GM23338 (cell line): ENCODE measurements around the gene ADAMTS8. TPM values are rescaled to one million over a fixed set of nuclear protein-coding genes. Genes with fewer than 3 reads are reported as not detected.

Source experiments
- ATAC-seq: fragments of 200-7000 bp; cut with Tn5 transposase; 3 replicates; pipeline ENCODE4 v1.9.1; 2020
- DNase-seq: peaks from one replicate; pipeline ENCODE4 v3.0.0-alpha.2; 2015; ENCODE audit warnings: low spot score
- H2AFZ ChIP-seq: fragments of 200-600 bp; sonication (generic); 2 replicates; pipeline ENCODE4 v1.8.0; 2016; ENCODE audit warnings: antibody characterized with exemption, mild to moderate bottlenecking, moderate library complexity
- H3F3A ChIP-seq: fragments of 200-600 bp; sonication (generic); replicated peaks from 2 replicates; pipeline ENCODE4 v1.8.0; 2017; ENCODE audit warnings: antibody characterized with exemption, mixed run types, low read depth
- H3K27ac ChIP-seq: fragments of 200-600 bp; sonication (generic); 2 replicates; pipeline ENCODE4 v1.6.1; 2016; ENCODE audit warnings: low read depth
- H3K27me3 ChIP-seq: fragments of 200-600 bp; sonication (generic); 2 replicates; pipeline ENCODE4 v1.8.0; 2016; ENCODE audit warnings: mild to moderate bottlenecking, mixed run types, moderate library complexity; ENCODE audit not compliant: insufficient read depth
- H3K36me3 ChIP-seq: fragments of 200-600 bp; sonication (generic); 2 replicates; pipeline ENCODE4 v1.8.0; 2016; ENCODE audit warnings: mild to moderate bottlenecking; ENCODE audit not compliant: insufficient read depth
- H3K4me1 ChIP-seq: fragments of 200-600 bp; sonication (generic); 2 replicates; pipeline ENCODE4 v1.8.0; 2016; ENCODE audit warnings: mild to moderate bottlenecking, moderate library complexity; ENCODE audit not compliant: insufficient read depth
- H3K4me2 ChIP-seq: fragments of 200-600 bp; sonication (generic); 2 replicates; pipeline ENCODE4 v1.7.1; 2017; ENCODE audit warnings: mixed run types
- H3K4me3 ChIP-seq: fragments of 200-600 bp; sonication (generic); 2 replicates; pipeline ENCODE4 v1.6.1; 2016; ENCODE audit warnings: mixed run types
- H3K79me2 ChIP-seq: fragments of 200-600 bp; sonication (generic); replicated peaks from 2 replicates; pipeline ENCODE4 v1.8.0; 2017; ENCODE audit warnings: mild to moderate bottlenecking; ENCODE audit not compliant: insufficient read depth
- H3K9me2 ChIP-seq: fragments of 200-600 bp; sonication (generic); 2 replicates; pipeline ENCODE4 v1.8.0; 2017; ENCODE audit not compliant: insufficient read depth
- H4K20me1 ChIP-seq: fragments of 200-600 bp; sonication (generic); replicated peaks from 2 replicates; pipeline ENCODE4 v1.8.0; 2017; ENCODE audit warnings: mild to moderate bottlenecking; ENCODE audit not compliant: insufficient read depth
- H3K27ac Mint-ChIP-seq: 2 replicates; pipeline ENCODE4 v1.8.0; 2020; ENCODE audit warnings: inconsistent platforms, mild to moderate bottlenecking, moderate library complexity, mixed read lengths
- H3K27me3 Mint-ChIP-seq: 3 replicates; pipeline ENCODE4 v1.8.0; 2022; ENCODE audit warnings: low read depth, mild to moderate bottlenecking, moderate library complexity, mixed read lengths, inconsistent platforms; ENCODE audit not compliant: insufficient read depth, poor library complexity
- H3K36me3 Mint-ChIP-seq: 3 replicates; pipeline ENCODE4 v1.8.0; 2021; ENCODE audit warnings: low read depth, mild to moderate bottlenecking, inconsistent platforms, moderate library complexity, mixed read lengths
- H3K4me1 Mint-ChIP-seq: 3 replicates; pipeline ENCODE4 v1.8.0; 2020; ENCODE audit warnings: mild to moderate bottlenecking, inconsistent platforms, mixed read lengths
- H3K4me3 Mint-ChIP-seq: 3 replicates; pipeline ENCODE4 v1.8.0; 2021; ENCODE audit warnings: moderate library complexity, mild to moderate bottlenecking, inconsistent platforms, mixed read lengths
- H3K9me3 Mint-ChIP-seq: 3 replicates; pipeline ENCODE4 v1.8.0; 2020; ENCODE audit warnings: moderate library complexity, mild to moderate bottlenecking, inconsistent platforms, mixed read lengths
- CREB1 ChIP-seq: fragments of 250-450 bp; sonication (Bioruptor Pico); IDR thresholded peaks from 2 replicates; pipeline ENCODE4 v1.5.0; 2020; ENCODE audit warnings: low read depth, mild to moderate bottlenecking, moderate library complexity
- ETS1 ChIP-seq: IDR thresholded peaks from 2 replicates; pipeline ENCODE4 v1.6.1; 2016; ENCODE audit warnings: antibody characterized with exemption
- EZH2 ChIP-seq: fragments of 200-600 bp; sonication (generic); IDR thresholded peaks from one replicate; pipeline ENCODE4 v1.8.0; 2017; ENCODE audit warnings: antibody characterized with exemption, mild to moderate bottlenecking, low read depth; ENCODE audit not compliant: unreplicated experiment
- EZH2phosphoT487 ChIP-seq: fragments of 200-600 bp; sonication (generic); IDR thresholded peaks from one replicate; pipeline ENCODE4 v1.8.1; 2018; ENCODE audit warnings: antibody characterized with exemption; ENCODE audit not compliant: unreplicated experiment
- JUNB ChIP-seq: IDR thresholded peaks from one replicate; pipeline ENCODE4 v1.6.1; 2016; ENCODE audit warnings: antibody characterized with exemption; ENCODE audit not compliant: unreplicated experiment
- NANOG ChIP-seq: IDR thresholded peaks from 2 replicates; pipeline ENCODE4 v1.6.1; 2016; ENCODE audit warnings: antibody characterized with exemption, borderline replicate concordance
- POLR2AphosphoS5 ChIP-seq: IDR thresholded peaks from 2 replicates; pipeline ENCODE4 v1.6.1; 2016; ENCODE audit warnings: antibody characterized with exemption, low read depth
- STAT1 ChIP-seq: IDR thresholded peaks from one replicate; pipeline ENCODE4 v1.6.1; 2016; ENCODE audit warnings: antibody characterized with exemption; ENCODE audit not compliant: unreplicated experiment
- ZNF331 ChIP-seq: fragments of 250-450 bp; sonication (Bioruptor Pico); IDR thresholded peaks from 2 replicates; pipeline ENCODE4 v1.5.0; 2020; ENCODE audit warnings: low read depth, mild to moderate bottlenecking, moderate library complexity
- polyA plus RNA-seq: library from polyadenylated mRNA; unstranded; fragments of >200 nt; fragmentation: Nextera tagmentation; extraction: Ambion mirVana; gene quantifications from 2 replicates; pipeline ENCODE4 v1.2.1, GENCODE V29; 2016
- total RNA-seq: library from RNA; depleted of rRNA; stranded (reverse); fragments of >200 nt; shearing (Covaris generic); gene quantifications from 2 replicates; pipeline ENCODE4 v1.2.3, GENCODE V29; 2014
- TF ChIP-seq, protein P1 (sequence below): IDR thresholded peaks from one replicate; pipeline ENCODE4 v1.6.1; 2018; ENCODE audit warnings: antibody characterized with exemption; ENCODE audit not compliant: unreplicated experiment
- TF ChIP-seq, protein P2 (sequence below): fragments of 250-450 bp; sonication (Bioruptor Pico); IDR thresholded peaks from 2 replicates; pipeline ENCODE4 v1.5.0; 2020; ENCODE audit warnings: mild to moderate bottlenecking, moderate library complexity
- TF ChIP-seq, protein P3 (sequence below), 2 experiments: fragments of 200-600 bp in 1 of 2; sonication (generic) in 1 of 2; conservative IDR thresholded peaks; 2 replicates each; pipeline versions ENCODE4 v1.5.1 to v1.6.1; 2016 to 2017; ENCODE audit warnings: antibody characterized with exemption in 2 of 2, low read depth in 2 of 2, mild to moderate bottlenecking in 2 of 2, moderate library complexity in 1 of 2

Gene ADAMTS8
- total and polyA plus RNA-seq, 2 experiments from 2014 or later = 7.5 to 16.2 TPM

GRCh38 chr11:130474637-130475400 is 46.4 kb upstream of the ADAMTS8 start:
- no peaks in the 10 kb centered on the region for H3K36me3 Mint-ChIP-seq

More at GRCh38 chr11:130474637-130475400, 46.4 kb upstream of the ADAMTS8 start:
- Mint-ChIP-seq H3K27me3 (peaks cover 1% of the 10 kb centered on the region), H3K4me3 (no peak overlapping the region), H3K4me1 (peaks cover 2% of the 10 kb centered on the region; the same call in 2 of the 3 replicates), H3K27ac (no peak overlapping the region), H3K9me3 (no peaks in the 10 kb centered on the region)
- Histone ChIP-seq H3F3A (no peaks in the 10 kb centered on the region), H3K27ac (no peak overlapping the region), H3K4me2 (no peak overlapping the region), H4K20me1 (no peaks in the 10 kb centered on the region), H3K4me1 (no peaks in the 10 kb centered on the region), H3K36me3 (no peaks in the 10 kb centered on the region; the same call in 1 of the 2 replicates), H3K9me2 (no peaks in the 10 kb centered on the region), H3K4me3 (no peak overlapping the region), H3K79me2 (no peaks in the 10 kb centered on the region), H3K27me3 (no peaks in the 10 kb centered on the region), H2AFZ (no peak overlapping the region)
- DNase-seq = no peak
- ATAC-seq = no peak
- TF ChIP-seq, protein P1, sequence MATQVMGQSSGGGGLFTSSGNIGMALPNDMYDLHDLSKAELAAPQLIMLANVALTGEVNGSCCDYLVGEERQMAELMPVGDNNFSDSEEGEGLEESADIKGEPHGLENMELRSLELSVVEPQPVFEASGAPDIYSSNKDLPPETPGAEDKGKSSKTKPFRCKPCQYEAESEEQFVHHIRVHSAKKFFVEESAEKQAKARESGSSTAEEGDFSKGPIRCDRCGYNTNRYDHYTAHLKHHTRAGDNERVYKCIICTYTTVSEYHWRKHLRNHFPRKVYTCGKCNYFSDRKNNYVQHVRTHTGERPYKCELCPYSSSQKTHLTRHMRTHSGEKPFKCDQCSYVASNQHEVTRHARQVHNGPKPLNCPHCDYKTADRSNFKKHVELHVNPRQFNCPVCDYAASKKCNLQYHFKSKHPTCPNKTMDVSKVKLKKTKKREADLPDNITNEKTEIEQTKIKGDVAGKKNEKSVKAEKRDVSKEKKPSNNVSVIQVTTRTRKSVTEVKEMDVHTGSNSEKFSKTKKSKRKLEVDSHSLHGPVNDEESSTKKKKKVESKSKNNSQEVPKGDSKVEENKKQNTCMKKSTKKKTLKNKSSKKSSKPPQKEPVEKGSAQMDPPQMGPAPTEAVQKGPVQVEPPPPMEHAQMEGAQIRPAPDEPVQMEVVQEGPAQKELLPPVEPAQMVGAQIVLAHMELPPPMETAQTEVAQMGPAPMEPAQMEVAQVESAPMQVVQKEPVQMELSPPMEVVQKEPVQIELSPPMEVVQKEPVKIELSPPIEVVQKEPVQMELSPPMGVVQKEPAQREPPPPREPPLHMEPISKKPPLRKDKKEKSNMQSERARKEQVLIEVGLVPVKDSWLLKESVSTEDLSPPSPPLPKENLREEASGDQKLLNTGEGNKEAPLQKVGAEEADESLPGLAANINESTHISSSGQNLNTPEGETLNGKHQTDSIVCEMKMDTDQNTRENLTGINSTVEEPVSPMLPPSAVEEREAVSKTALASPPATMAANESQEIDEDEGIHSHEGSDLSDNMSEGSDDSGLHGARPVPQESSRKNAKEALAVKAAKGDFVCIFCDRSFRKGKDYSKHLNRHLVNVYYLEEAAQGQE = no peak
- TF ChIP-seq NANOG (no peak), ETS1 (no peak), JUNB (no peak), EZH2phosphoT487 (no peak), ZNF331 (CRISPR knock-in tag) (no peak), CREB1 (CRISPR knock-in tag) (no peak), STAT1 (no peak), POLR2AphosphoS5 (no peak), EZH2 (no peak)
- TF ChIP-seq, protein P2, sequence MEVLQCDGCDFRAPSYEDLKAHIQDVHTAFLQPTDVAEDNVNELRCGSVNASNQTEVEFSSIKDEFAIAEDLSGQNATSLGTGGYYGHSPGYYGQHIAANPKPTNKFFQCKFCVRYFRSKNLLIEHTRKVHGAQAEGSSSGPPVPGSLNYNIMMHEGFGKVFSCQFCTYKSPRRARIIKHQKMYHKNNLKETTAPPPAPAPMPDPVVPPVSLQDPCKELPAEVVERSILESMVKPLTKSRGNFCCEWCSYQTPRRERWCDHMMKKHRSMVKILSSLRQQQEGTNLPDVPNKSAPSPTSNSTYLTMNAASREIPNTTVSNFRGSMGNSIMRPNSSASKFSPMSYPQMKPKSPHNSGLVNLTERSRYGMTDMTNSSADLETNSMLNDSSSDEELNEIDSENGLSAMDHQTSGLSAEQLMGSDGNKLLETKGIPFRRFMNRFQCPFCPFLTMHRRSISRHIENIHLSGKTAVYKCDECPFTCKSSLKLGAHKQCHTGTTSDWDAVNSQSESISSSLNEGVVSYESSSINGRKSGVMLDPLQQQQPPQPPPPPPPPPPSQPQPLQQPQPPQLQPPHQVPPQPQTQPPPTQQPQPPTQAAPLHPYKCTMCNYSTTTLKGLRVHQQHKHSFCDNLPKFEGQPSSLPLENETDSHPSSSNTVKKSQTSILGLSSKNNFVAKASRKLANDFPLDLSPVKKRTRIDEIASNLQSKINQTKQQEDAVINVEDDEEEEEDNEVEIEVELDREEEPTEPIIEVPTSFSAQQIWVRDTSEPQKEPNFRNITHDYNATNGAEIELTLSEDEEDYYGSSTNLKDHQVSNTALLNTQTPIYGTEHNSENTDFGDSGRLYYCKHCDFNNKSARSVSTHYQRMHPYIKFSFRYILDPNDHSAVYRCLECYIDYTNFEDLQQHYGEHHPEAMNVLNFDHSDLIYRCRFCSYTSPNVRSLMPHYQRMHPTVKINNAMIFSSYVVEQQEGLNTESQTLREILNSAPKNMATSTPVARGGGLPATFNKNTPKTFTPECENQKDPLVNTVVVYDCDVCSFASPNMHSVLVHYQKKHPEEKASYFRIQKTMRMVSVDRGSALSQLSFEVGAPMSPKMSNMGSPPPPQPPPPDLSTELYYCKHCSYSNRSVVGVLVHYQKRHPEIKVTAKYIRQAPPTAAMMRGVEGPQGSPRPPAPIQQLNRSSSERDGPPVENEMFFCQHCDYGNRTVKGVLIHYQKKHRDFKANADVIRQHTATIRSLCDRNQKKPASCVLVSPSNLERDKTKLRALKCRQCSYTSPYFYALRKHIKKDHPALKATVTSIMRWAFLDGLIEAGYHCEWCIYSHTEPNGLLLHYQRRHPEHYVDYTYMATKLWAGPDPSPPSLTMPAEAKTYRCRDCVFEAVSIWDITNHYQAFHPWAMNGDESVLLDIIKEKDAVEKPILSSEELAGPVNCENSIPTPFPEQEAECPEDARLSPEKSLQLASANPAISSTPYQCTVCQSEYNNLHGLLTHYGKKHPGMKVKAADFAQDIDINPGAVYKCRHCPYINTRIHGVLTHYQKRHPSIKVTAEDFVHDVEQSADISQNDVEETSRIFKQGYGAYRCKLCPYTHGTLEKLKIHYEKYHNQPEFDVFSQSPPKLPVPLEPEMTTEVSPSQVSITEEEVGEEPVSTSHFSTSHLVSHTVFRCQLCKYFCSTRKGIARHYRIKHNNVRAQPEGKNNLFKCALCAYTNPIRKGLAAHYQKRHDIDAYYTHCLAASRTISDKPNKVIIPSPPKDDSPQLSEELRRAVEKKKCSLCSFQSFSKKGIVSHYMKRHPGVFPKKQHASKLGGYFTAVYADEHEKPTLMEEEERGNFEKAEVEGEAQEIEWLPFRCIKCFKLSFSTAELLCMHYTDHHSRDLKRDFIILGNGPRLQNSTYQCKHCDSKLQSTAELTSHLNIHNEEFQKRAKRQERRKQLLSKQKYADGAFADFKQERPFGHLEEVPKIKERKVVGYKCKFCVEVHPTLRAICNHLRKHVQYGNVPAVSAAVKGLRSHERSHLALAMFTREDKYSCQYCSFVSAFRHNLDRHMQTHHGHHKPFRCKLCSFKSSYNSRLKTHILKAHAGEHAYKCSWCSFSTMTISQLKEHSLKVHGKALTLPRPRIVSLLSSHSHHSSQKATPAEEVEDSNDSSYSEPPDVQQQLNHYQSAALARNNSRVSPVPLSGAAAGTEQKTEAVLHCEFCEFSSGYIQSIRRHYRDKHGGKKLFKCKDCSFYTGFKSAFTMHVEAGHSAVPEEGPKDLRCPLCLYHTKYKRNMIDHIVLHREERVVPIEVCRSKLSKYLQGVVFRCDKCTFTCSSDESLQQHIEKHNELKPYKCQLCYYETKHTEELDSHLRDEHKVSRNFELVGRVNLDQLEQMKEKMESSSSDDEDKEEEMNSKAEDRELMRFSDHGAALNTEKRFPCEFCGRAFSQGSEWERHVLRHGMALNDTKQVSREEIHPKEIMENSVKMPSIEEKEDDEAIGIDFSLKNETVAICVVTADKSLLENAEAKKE (CRISPR knock-in tag) = no peak
- TF ChIP-seq, protein P3, sequence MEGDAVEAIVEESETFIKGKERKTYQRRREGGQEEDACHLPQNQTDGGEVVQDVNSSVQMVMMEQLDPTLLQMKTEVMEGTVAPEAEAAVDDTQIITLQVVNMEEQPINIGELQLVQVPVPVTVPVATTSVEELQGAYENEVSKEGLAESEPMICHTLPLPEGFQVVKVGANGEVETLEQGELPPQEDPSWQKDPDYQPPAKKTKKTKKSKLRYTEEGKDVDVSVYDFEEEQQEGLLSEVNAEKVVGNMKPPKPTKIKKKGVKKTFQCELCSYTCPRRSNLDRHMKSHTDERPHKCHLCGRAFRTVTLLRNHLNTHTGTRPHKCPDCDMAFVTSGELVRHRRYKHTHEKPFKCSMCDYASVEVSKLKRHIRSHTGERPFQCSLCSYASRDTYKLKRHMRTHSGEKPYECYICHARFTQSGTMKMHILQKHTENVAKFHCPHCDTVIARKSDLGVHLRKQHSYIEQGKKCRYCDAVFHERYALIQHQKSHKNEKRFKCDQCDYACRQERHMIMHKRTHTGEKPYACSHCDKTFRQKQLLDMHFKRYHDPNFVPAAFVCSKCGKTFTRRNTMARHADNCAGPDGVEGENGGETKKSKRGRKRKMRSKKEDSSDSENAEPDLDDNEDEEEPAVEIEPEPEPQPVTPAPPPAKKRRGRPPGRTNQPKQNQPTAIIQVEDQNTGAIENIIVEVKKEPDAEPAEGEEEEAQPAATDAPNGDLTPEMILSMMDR (conservative IDR thresholded peaks at IDR 0.05; ENCODE audit: low read depth in 2 of 2) = no peak
